Lower leg skin (tissue), 4 donors: ENCODE data around the gene IRAK3. TPM values are rescaled to one million over a fixed set of nuclear protein-coding genes. Genes with fewer than 3 reads are reported as not detected.
"Not testable (repeated sequence)": the region's sequence is repeated elsewhere in the genome, so short reads cannot be mapped to it uniquely, and the experiment has no call there.

Source experiments
- DNase-seq, 2 donors: peaks; one replicate each; pipeline ENCODE4 v3.0.0-alpha.2; 2019; ENCODE audit warnings: low spot score in 2 of 2
- H3K4me3 ChIP-seq: fragments of 200-600 bp; sonication (generic); 2 replicates; pipeline ENCODE4 v1.5.1; 2017; ENCODE audit warnings: mild to moderate bottlenecking, low read depth; ENCODE audit not compliant: poor library complexity, severe bottlenecking
- CTCF ChIP-seq, 3 donors: fragments of 450-650 bp; IDR thresholded peaks; one replicate each; pipeline ENCODE4 v1.5.1; 2016; ENCODE audit warnings: antibody characterized with exemption in 3 of 3, mild to moderate bottlenecking in 3 of 3, moderate library complexity in 2 of 3
- POLR2A ChIP-seq, 2 donors: fragments of 450-650 bp; IDR thresholded peaks; one replicate each; pipeline ENCODE4 v1.6.1; 2016 to 2017; ENCODE audit warnings: antibody characterized with exemption in 2 of 2, mild to moderate bottlenecking in 1 of 2, moderate library complexity in 1 of 2
- WGBS, 2 donors: methylation state at CpG; one replicate each; pipeline ENCODE4 v1.1.5; 2018; 5-methylcytosine and 5-hydroxymethylcytosine counted together
- intact Hi-C: fragments of 100-400 bp; cut with DNase I; formaldehyde crosslinking; loops from one replicate; pipeline ENCODE4 v1.15.0; 2023; ENCODE audit warnings: low total_unique reads
- total RNA-seq, 4 donors: library from RNA; depleted of rRNA; stranded (reverse); fragments of >200 nt; gene quantifications; one replicate each; pipeline ENCODE4 v1.1.0, GENCODE V29; 2016

IRAK3 gene
- total RNA-seq, 4 donors from 2014 or later: 2.3 to 9.4 (median 5.5) TPM

GRCh38 chr12:66210840-66211239 lies 21.8 kb downstream of the IRAK3 start:
- intact Hi-C loops: loop anchor here (10.0 kb wide), 1 partner anchor 236 kb away; no protein-coding TSS in a partner anchor
- no peak overlapping the region for H3K4me3 ChIP-seq
- no peak for TF ChIP-seq POLR2A (IDR thresholded peaks at IDR 0.05)
- TF ChIP-seq CTCF (IDR thresholded peaks at IDR 0.05): no peak
- DNase-seq: no peak

- 89 to 90% methylated on average over 2 of the region's 2 CpGs for WGBS, 2 donors
- not testable (repeated sequence) for DNase-seq, H3K4me3 ChIP-seq
- intact Hi-C loops: loop anchor here (10.0 kb wide), 1 partner anchor 237 kb away; no protein-coding TSS in a partner anchor
Measured at GRCh38 chr12:66211573-66211972, 22.6 kb downstream of the IRAK3 start.

- 80 to 88% methylated on average over 3 of the region's 3 CpGs for WGBS, 2 donors
- intact Hi-C loops: loop anchor here (10.0 kb wide), 1 partner anchor 238 kb away; no protein-coding TSS in a partner anchor
- not testable (repeated sequence) for H3K4me3 ChIP-seq, DNase-seq
Measured at GRCh38 chr12:66213011-66213410, 24.0 kb downstream of the IRAK3 start.

- 75 to 78% methylated on average over 4 of the region's 4 CpGs for WGBS, 2 donors
- no peak for DNase-seq
- no peak for TF ChIP-seq CTCF (IDR thresholded peaks at IDR 0.05)
- TF ChIP-seq POLR2A (IDR thresholded peaks at IDR 0.05): no peak
- intact Hi-C loops: loop anchor here (10.0 kb wide), 1 partner anchor 243 kb away; no protein-coding TSS in a partner anchor
- H3K4me3 ChIP-seq: no peak overlapping the region
Measured at GRCh38 chr12:66217342-66217917, 28.4 kb downstream of the IRAK3 start.

GRCh38 chr12:66228462-66228861 lies 39.4 kb downstream of the IRAK3 start:
- H3K4me3 ChIP-seq: no peak overlapping the region
- TF ChIP-seq CTCF (IDR thresholded peaks at IDR 0.05): no peak
- no peak for TF ChIP-seq POLR2A (IDR thresholded peaks at IDR 0.05)
- DNase-seq: no peak
- intact Hi-C loops: no loop called here

- intact Hi-C loops: no loop called here
- DNase-seq: no peak
- no peak overlapping the region for H3K4me3 ChIP-seq
- WGBS, 2 donors: 39 to 44% methylated on average over 3 of the region's 3 CpGs
- TF ChIP-seq CTCF (IDR thresholded peaks at IDR 0.05) (no peak), POLR2A (IDR thresholded peaks at IDR 0.05) (no peak)
Measured at GRCh38 chr12:66232263-66232662, 43.2 kb downstream of the IRAK3 start.

- 37 to 41% methylated on average over 13 of the region's 13 CpGs for WGBS, 2 donors
- peak in 1 of 2 donors; percentile 63 for DNase-seq
- intact Hi-C loops, H3K4me3 ChIP-seq: not testable (repeated sequence)
Measured at GRCh38 chr12:66234037-66234693, 45.2 kb downstream of the IRAK3 start.

GRCh38 chr12:66234773-66235625 lies 46.0 kb downstream of the IRAK3 start:
- DNase-seq: peak in 1 of 2 donors; percentile 89
- H3K4me3 ChIP-seq: peak overlapping the region; percentile 25
- 2 to 4% methylated on average over 51 to 64 of the region's 72 CpGs for WGBS, 2 donors
- intact Hi-C loops: not testable (repeated sequence)
